Mucosa of descending colon (tissue), 3 donors: ENCODE data around the gene ATP9B. TPM values are rescaled to one million over a fixed set of nuclear protein-coding genes. Genes with fewer than 3 reads are reported as not detected.

ENCODE experiments used
- ATAC-seq: fragments of 200-7000 bp; cut with Tn5 transposase; one replicate; pipeline ENCODE4 v1.9.1; 2020; ENCODE audit warnings: mild to moderate bottlenecking, moderate library complexity
- DNase-seq, 3 donors: peaks; one replicate each; pipeline ENCODE4 v3.0.0-alpha.2; 2020
- H3K36me3 ChIP-seq: fragments of 200-600 bp; one replicate; pipeline ENCODE4 v1.8.0; 2021; ENCODE audit warnings: low read depth, mild to moderate bottlenecking
- H3K4me1 ChIP-seq: fragments of 200-600 bp; one replicate; pipeline ENCODE4 v1.8.0; 2021; ENCODE audit warnings: low read depth, mild to moderate bottlenecking
- H3K4me3 ChIP-seq: fragments of 200-600 bp; one replicate; pipeline ENCODE4 v1.8.0; 2021; ENCODE audit warnings: mild to moderate bottlenecking
- H3K9me3 ChIP-seq: fragments of 200-600 bp; one replicate; pipeline ENCODE4 v1.8.0; 2021; ENCODE audit warnings: mild to moderate bottlenecking
- intact Hi-C, 2 donors: fragments of 100-400 bp; cut with DNase I in 1 of 2; cut with micrococcal nuclease in 1 of 2; formaldehyde crosslinking; loops; one replicate each; pipeline versions ENCODE4 v1.11.0 to v1.11.1; 2022; cut with DNase I, micrococcal nuclease
- total RNA-seq, 3 donors: library from RNA; stranded (reverse); fragmentation: NEBNext Ultra II Directional in 2 of 3; extraction: Animal tissue kit (Norgen Biotek cat#: 25700) in 2 of 3; gene quantifications; one replicate each; pipeline versions ENCODE4 v1.2.1 to v1.2.4, GENCODE V29; 2021 to 2023
- TF ChIP-seq, protein P1 (sequence below): fragments of 200-600 bp; IDR thresholded peaks from one replicate; pipeline ENCODE4 v1.8.0; 2022; ENCODE audit warnings: antibody characterized with exemption, mild to moderate bottlenecking
- donor health status: DM: no; HTN: no; CAD: no; lungs with moderate emphysema.
- donor health status: DM: no; HTN: no; CAD: no.
- donor health status: DM: no; HTN: yes; CAD: no.

Gene ATP9B
- total RNA-seq, 3 donors from 2014 or later, result 25.8 to 37.1 (median 34.1) TPM

DNA sequence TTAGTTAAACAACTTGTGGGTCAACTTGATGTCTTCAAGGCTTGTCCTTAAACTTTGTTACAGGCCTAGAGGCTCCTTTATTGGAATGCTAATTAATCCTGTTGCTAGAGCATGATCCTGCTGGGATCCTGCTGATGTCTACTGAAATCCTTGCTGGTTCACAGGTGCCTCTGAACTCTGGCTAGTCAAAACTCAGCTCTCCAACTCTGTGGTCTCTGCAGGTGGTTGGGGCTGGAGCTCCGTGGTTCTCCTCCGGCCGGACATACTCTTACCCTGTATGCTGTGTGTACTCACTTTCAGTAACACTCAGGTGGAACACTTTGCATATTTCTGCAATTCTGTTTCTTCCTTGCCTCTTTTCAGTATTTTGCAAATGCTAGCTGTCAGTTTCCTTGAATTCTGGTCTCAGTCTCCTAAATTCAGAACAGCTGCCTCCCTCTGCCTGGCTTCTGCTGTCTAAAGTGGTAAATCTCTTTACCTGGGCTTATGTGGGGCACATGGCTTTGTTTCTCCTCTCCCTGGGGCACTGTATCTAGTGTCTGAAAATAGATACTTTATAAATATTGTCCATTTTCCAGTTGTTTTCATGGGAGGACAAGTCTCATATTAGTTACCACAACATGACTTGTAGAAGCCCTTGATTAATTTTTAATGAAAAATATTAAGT lies 113.0 kb downstream of the ATP9B start:
- Histone ChIP-seq H3K36me3 (no peaks in the 10 kb centered on the region), H3K4me3 (no peak overlapping the region), H3K4me1 (no peaks in the 10 kb centered on the region), H3K9me3 (no peaks in the 10 kb centered on the region)
- TF ChIP-seq, protein P1, sequence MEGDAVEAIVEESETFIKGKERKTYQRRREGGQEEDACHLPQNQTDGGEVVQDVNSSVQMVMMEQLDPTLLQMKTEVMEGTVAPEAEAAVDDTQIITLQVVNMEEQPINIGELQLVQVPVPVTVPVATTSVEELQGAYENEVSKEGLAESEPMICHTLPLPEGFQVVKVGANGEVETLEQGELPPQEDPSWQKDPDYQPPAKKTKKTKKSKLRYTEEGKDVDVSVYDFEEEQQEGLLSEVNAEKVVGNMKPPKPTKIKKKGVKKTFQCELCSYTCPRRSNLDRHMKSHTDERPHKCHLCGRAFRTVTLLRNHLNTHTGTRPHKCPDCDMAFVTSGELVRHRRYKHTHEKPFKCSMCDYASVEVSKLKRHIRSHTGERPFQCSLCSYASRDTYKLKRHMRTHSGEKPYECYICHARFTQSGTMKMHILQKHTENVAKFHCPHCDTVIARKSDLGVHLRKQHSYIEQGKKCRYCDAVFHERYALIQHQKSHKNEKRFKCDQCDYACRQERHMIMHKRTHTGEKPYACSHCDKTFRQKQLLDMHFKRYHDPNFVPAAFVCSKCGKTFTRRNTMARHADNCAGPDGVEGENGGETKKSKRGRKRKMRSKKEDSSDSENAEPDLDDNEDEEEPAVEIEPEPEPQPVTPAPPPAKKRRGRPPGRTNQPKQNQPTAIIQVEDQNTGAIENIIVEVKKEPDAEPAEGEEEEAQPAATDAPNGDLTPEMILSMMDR, result no peak
- DNase-seq, result no peak
- intact Hi-C loops, result no loop called here
- no peak for ATAC-seq

DNA sequence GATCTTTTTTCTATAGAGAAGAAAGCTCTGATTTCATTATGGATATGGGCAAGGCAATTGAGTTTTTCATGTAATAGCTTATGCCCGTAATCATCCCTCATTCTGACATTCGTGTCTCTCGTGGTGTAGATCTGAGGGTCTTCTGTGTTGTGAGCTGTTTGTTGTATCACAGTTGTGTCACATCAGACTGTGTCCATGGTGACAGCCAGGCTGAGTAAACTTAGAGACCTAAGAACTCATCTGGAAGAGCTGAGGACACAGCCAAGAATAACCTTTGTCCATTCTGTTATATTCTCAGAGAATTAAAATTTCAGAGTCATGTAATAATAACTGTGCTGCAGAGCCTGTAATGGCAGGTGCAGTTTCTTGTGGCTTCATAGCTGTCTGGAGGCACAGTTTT lies 116.5 kb downstream of the ATP9B start:
- Histone ChIP-seq H3K36me3 (no peaks in the 10 kb centered on the region), H3K4me1 (no peaks in the 10 kb centered on the region), H3K9me3 (no peaks in the 10 kb centered on the region), H3K4me3 (no peak overlapping the region)
- DNase-seq (no peak), ATAC-seq (no peak)
- intact Hi-C loops, result no loop called here
- TF ChIP-seq, protein P1, result no peak

DNA sequence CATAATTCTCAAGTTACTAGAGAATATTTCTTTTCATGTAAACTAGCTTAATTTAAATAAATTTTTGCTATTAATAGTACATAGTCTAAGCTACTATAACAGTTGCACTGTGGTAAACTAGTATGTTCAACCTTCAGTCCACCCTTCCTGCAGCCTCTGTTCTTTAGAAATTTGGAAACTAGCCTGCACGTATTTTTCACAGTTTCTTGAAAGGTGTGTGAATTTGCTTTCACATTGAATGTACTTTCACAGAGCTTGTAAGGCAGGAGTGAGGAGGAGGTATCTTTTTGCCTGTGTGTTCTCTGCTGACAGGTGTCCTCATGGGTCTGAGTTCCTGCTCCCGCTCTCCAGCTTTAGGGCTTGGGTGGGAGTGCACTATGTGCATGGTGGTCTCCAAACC lies 117.5 kb downstream of the ATP9B start:
- DNase-seq, result no peak
- H3K4me3 ChIP-seq, result no peak overlapping the region
- TF ChIP-seq, protein P1, result no peak
- H3K9me3 ChIP-seq, result no peaks in the 10 kb centered on the region
- intact Hi-C loops, result no loop called here
- ATAC-seq, result no peak
- no peaks in the 10 kb centered on the region for H3K4me1 ChIP-seq
- no peaks in the 10 kb centered on the region for H3K36me3 ChIP-seq

DNA sequence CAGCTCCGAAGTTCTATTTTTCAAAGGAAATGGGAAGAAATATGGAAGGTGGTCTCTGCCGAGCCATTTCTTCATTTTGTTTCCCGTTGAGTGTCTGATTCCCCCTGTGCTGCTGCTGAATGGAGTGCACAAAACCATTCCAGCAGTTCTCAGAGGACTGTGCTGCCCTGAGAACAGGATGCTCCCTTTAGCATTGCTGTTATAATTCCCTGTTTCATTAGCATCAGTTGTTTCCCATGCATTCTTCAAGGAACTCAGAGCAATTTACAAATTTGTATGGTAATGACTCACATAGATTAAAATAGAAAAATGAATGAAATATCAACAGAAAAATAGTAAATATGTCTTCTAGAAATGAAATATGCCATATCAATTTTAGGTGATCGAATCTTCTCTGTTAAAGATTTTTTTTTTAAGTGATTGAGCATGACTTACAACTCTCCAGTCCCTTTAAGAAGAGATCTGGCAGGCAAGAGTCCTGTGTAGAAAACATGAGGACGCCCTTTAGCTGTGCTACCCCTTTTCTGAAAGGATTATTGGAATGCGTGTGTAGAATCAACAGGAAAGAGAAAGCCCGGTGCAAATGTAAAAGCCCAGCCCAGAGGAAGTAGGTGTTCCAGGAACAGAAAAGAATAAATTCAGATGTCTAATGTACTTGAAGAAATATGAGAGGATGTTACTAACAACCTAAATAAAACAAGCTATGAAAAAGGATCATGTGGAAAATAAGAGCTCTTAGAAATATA lies 118.5 kb downstream of the ATP9B start:
- TF ChIP-seq, protein P1, result no peak
- ATAC-seq (no peak), DNase-seq (no peak)
- Histone ChIP-seq H3K4me1 (no peaks in the 10 kb centered on the region), H3K9me3 (no peaks in the 10 kb centered on the region), H3K4me3 (no peak overlapping the region), H3K36me3 (no peaks in the 10 kb centered on the region)
- intact Hi-C loops, result no loop called here

DNA sequence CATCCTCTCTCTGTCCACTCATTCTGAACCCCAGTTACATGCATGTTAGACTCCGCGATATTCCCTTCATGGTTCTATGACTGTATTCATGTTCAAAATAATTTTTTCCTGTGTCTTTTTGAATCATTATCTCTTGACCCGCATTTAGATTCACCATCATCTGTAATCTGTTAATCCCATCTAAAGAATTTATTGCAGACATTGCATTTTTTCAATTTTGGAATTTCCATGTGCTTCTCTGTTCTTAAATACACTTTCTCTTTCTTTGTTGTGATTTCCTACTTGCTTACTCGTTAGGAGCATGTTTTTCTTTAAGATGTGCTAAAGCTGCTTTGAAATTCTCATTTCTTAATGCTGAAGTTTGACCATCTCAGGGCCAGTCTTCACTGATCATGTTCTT lies 122.2 kb downstream of the ATP9B start:
- Histone ChIP-seq H3K4me3 (no peak overlapping the region), H3K4me1 (no peaks in the 10 kb centered on the region), H3K36me3 (no peaks in the 10 kb centered on the region), H3K9me3 (no peaks in the 10 kb centered on the region)
- DNase-seq (no peak), ATAC-seq (no peak)
- TF ChIP-seq, protein P1, result no peak
- intact Hi-C loops, result no loop called here
